GM18951 (cell line): ENCODE measurements around the gene DUSP6.
"Not testable (repeated sequence)": the region's sequence is repeated elsewhere in the genome, so short reads cannot be mapped to it uniquely, and the experiment has no call there.

Experiments
- POLR2A ChIP-seq: IDR thresholded peaks from 4 replicates; pipeline ENCODE4 v1.6.1; 2011; ENCODE audit warnings: mild to moderate bottlenecking; ENCODE audit not compliant: insufficient read length, insufficient read depth; ENCODE audit errors: extremely low read depth
- in situ Hi-C: fragments of 300-500 bp; cut with MboI; formaldehyde crosslinking; loops from one replicate; pipeline ENCODE4 v1.12.0; 2022; ENCODE audit warnings: low sequenced_read_pairs, mixed read lengths, inconsistent platforms; ENCODE audit not compliant: unreplicated experiment

DUSP6 gene

GRCh38 chr12:89344043-89344861 is 8.0 kb downstream of the DUSP6 start:
- in situ Hi-C loops: no loop called here
- no peak for TF ChIP-seq POLR2A

GRCh38 chr12:89343127-89343526 is 9.2 kb downstream of the DUSP6 start:
- in situ Hi-C loops: no loop called here
- no peak for TF ChIP-seq POLR2A

GRCh38 chr12:89340861-89341260 is 11.4 kb downstream of the DUSP6 start:
- in situ Hi-C loops: no loop called here
- TF ChIP-seq POLR2A: no peak

GRCh38 chr12:89339526-89339925 is 12.8 kb downstream of the DUSP6 start:
- no peak for TF ChIP-seq POLR2A
- in situ Hi-C loops: no loop called here

- in situ Hi-C loops: not testable (repeated sequence)
Observed at GRCh38 chr12:89337136-89337535, 15.2 kb downstream of the DUSP6 start.

GRCh38 chr12:89335452-89336244 is 16.7 kb downstream of the DUSP6 start:
- in situ Hi-C loops: no loop called here
- no peak for TF ChIP-seq POLR2A

GRCh38 chr12:89334548-89335169 is 17.6 kb downstream of the DUSP6 start:
- no peak for TF ChIP-seq POLR2A
- in situ Hi-C loops: no loop called here

GRCh38 chr12:89333564-89334252 is 18.6 kb downstream of the DUSP6 start:
- no peak for TF ChIP-seq POLR2A
- in situ Hi-C loops: no loop called here

- in situ Hi-C loops: no loop called here
- TF ChIP-seq POLR2A: no peak
Observed at GRCh38 chr12:89328151-89329030, 23.9 kb downstream of the DUSP6 start.

- no peak for TF ChIP-seq POLR2A
- in situ Hi-C loops: no loop called here
Observed at GRCh38 chr12:89327486-89328094, 24.7 kb downstream of the DUSP6 start.

GRCh38 chr12:89326239-89327040 is 25.9 kb downstream of the DUSP6 start:
- no peak for TF ChIP-seq POLR2A
- in situ Hi-C loops: no loop called here
